ENCODE data around the gene FOXP1.

Gene FOXP1

GRCh38 chr3:71094658-71095209 is 488.8 kb downstream of the FOXP1 start:
- in situ Hi-C loops (cut with HindIII; ENCODE audit: low sequenced_read_pairs), result no loop called here
- no peak for TF ChIP-seq CTCF (IDR thresholded peaks at IDR 0.05; ENCODE audit: low read depth, low read length)
- H3K4me3 ChIP-seq (ENCODE audit: low read depth, low read length), result no peak overlapping the region
- no peak for DNase-seq (ENCODE audit: low read depth, low spot score)

GRCh38 chr3:71092665-71093064 is 490.9 kb downstream of the FOXP1 start:
- H3K4me3 ChIP-seq (ENCODE audit: low read depth, low read length), result no peak overlapping the region
- DNase-seq (ENCODE audit: low read depth, low spot score), result no peak
- no peak for TF ChIP-seq CTCF (IDR thresholded peaks at IDR 0.05; ENCODE audit: low read depth, low read length)
- in situ Hi-C loops (cut with HindIII; ENCODE audit: low sequenced_read_pairs), result no loop called here

- TF ChIP-seq CTCF (IDR thresholded peaks at IDR 0.05; ENCODE audit: low read depth, low read length), result no peak
- H3K4me3 ChIP-seq (ENCODE audit: low read depth, low read length), result no peak overlapping the region
- DNase-seq (ENCODE audit: low read depth, low spot score), result no peak
- in situ Hi-C loops (cut with HindIII; ENCODE audit: low sequenced_read_pairs), result no loop called here
Measured at GRCh38 chr3:71090207-71090606, 493.3 kb downstream of the FOXP1 start.

- no peak overlapping the region for H3K4me3 ChIP-seq (ENCODE audit: low read depth, low read length)
- in situ Hi-C loops (cut with HindIII; ENCODE audit: low sequenced_read_pairs), result no loop called here
- DNase-seq (ENCODE audit: low read depth, low spot score), result no peak
- TF ChIP-seq CTCF (IDR thresholded peaks at IDR 0.05; ENCODE audit: low read depth, low read length), result no peak
Measured at GRCh38 chr3:71089271-71089847, 494.2 kb downstream of the FOXP1 start.

GRCh38 chr3:71088742-71089141 is 494.8 kb downstream of the FOXP1 start:
- in situ Hi-C loops (cut with HindIII; ENCODE audit: low sequenced_read_pairs), result no loop called here
- TF ChIP-seq CTCF (IDR thresholded peaks at IDR 0.05; ENCODE audit: low read depth, low read length), result no peak
- H3K4me3 ChIP-seq (ENCODE audit: low read depth, low read length), result no peak overlapping the region
- no peak for DNase-seq (ENCODE audit: low read depth, low spot score)

GRCh38 chr3:71088019-71088708 is 495.4 kb downstream of the FOXP1 start:
- no peak for TF ChIP-seq CTCF (IDR thresholded peaks at IDR 0.05; ENCODE audit: low read depth, low read length)
- in situ Hi-C loops (cut with HindIII; ENCODE audit: low sequenced_read_pairs), result no loop called here
- no peak for DNase-seq (ENCODE audit: low read depth, low spot score)
- no peak overlapping the region for H3K4me3 ChIP-seq (ENCODE audit: low read depth, low read length)

All from astrocyte of the spinal cord (primary cell).